Neural progenitor cell (in vitro differentiated cells): ENCODE results near the gene PAQR6. TPM values are rescaled to one million over a fixed set of nuclear protein-coding genes. Genes with fewer than 3 reads are reported as not detected.

ENCODE experiments used
- DNase-seq: peaks from one replicate; pipeline ENCODE4 v3.0.0-alpha.2; 2016; ENCODE audit warnings: low spot score
- H2AFZ ChIP-seq: fragments of 200-600 bp; sonication (generic); replicated peaks from 2 replicates; pipeline ENCODE4 v1.6.1; 2016; ENCODE audit warnings: antibody characterized with exemption
- H3F3A ChIP-seq: fragments of 200-600 bp; sonication (generic); 2 replicates; pipeline ENCODE4 v1.6.1; 2016; ENCODE audit warnings: antibody characterized with exemption, low read depth
- H3K27ac ChIP-seq: fragments of 200-600 bp; sonication (generic); 2 replicates; pipeline ENCODE4 v1.5.1; 2016; ENCODE audit warnings: mild to moderate bottlenecking
- H3K27me3 ChIP-seq: fragments of 200-600 bp; sonication (generic); 2 replicates; pipeline ENCODE4 v1.6.1; 2016; ENCODE audit warnings: mild to moderate bottlenecking, moderate library complexity
- H3K36me3 ChIP-seq: fragments of 200-600 bp; sonication (generic); 2 replicates; pipeline ENCODE4 v1.5.1; 2016
- H3K4me1 ChIP-seq: fragments of 200-600 bp; sonication (generic); 2 replicates; pipeline ENCODE4 v1.6.1; 2016; ENCODE audit warnings: mixed run types
- H3K4me2 ChIP-seq: fragments of 200-600 bp; sonication (generic); 2 replicates; pipeline ENCODE4 v1.6.1; 2016
- H3K4me3 ChIP-seq: fragments of 200-600 bp; sonication (generic); 2 replicates; pipeline ENCODE4 v1.5.1; 2016
- H3K79me2 ChIP-seq: fragments of 200-600 bp; sonication (generic); 2 replicates; pipeline ENCODE4 v1.6.1; 2016; ENCODE audit warnings: low read depth
- H3K9ac ChIP-seq: fragments of 200-600 bp; sonication (generic); 2 replicates; pipeline ENCODE4 v1.6.1; 2016
- H3K9me3 ChIP-seq: fragments of 200-600 bp; sonication (generic); 2 replicates; pipeline ENCODE4 v1.5.1; 2016; ENCODE audit warnings: low read depth
- H4K20me1 ChIP-seq: fragments of 200-600 bp; sonication (generic); 2 replicates; pipeline ENCODE4 v1.6.1; 2016; ENCODE audit warnings: low read depth
- H3K27ac Mint-ChIP-seq: 3 replicates; pipeline ENCODE4 v1.8.0; 2021; ENCODE audit warnings: mixed read lengths
- H3K27me3 Mint-ChIP-seq: 2 replicates; pipeline ENCODE4 v1.8.0; 2022; ENCODE audit warnings: low read depth, mild to moderate bottlenecking, inconsistent platforms, moderate library complexity, mixed read lengths; ENCODE audit not compliant: insufficient read depth
- H3K36me3 Mint-ChIP-seq: 3 replicates; pipeline ENCODE4 v1.8.0; 2021; ENCODE audit warnings: mixed read lengths
- H3K4me1 Mint-ChIP-seq: 3 replicates; pipeline ENCODE4 v1.8.0; 2021; ENCODE audit warnings: mixed read lengths
- H3K4me3 Mint-ChIP-seq: 3 replicates; pipeline ENCODE4 v1.8.0; 2021; ENCODE audit warnings: mild to moderate bottlenecking, moderate library complexity, mixed read lengths
- H3K9me3 Mint-ChIP-seq: 3 replicates; pipeline ENCODE4 v1.8.0; 2020; ENCODE audit warnings: mixed read lengths
- EZH2 ChIP-seq: fragments of 200-600 bp; sonication (generic); IDR thresholded peaks from 2 replicates; pipeline ENCODE4 v1.6.1; 2017; ENCODE audit warnings: antibody characterized with exemption, mild to moderate bottlenecking, moderate library complexity
- EZH2phosphoT487 ChIP-seq: fragments of 200-600 bp; sonication (generic); IDR thresholded peaks from 2 replicates; pipeline ENCODE4 v1.6.1; 2017; ENCODE audit warnings: antibody characterized with exemption
- total RNA-seq: library from RNA; depleted of rRNA; stranded (reverse); fragments of >200 nt; gene quantifications from 2 replicates; pipeline ENCODE4 v1.2.3, GENCODE V29; 2015; ENCODE audit warnings: low replicate concordance
- TF ChIP-seq, protein P1 (sequence below): fragments of 200-600 bp; sonication (generic); IDR thresholded peaks from 2 replicates; pipeline ENCODE4 v1.5.1; 2017; ENCODE audit warnings: antibody characterized with exemption, mild to moderate bottlenecking

PAQR6 gene
- total RNA-seq, 1 donor from 2014 or later, result 5.0 TPM

DNA sequence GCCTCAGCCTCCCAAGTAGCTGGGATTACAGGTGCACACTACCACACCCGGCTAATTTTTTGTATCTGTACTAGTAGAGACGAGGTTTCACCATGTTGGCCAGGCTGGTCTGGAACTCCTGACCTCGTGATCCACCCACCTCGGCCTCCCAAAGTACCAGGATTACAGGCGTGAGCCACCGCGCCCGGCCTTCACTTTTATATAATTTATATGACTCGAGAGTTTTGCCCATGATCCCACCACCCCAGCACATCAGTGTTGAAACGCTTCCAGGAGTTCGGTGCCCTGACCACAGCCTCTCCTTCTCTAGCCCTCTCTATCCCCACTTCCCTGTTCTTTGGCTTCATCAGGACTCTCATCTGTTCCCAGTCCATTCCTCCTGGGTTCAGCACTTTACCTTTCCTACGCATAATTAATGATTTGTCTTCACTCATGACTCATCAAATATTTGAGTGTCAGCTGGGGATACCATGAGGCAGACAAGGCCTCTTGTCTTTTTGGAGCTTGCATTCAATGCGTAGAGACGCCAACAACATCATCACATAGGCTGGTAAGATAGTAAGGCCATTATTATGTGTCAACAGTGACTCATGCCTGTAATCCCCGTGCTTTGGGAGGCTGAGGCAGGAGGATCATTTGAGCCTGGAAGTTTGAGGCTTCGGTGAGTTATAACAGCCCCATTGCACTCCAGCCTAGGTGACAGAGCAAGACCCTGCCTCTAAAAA is 33.7 kb downstream of the PAQR6 start:
- Mint-ChIP-seq H3K36me3 (peaks cover 6% of the 10 kb centered on the region), H3K27me3 (peaks cover 2% of the 10 kb centered on the region), H3K9me3 (no peaks in the 10 kb centered on the region), H3K4me1 (peaks cover 12% of the 10 kb centered on the region), H3K4me3 (peak overlapping the region; percentile 94), H3K27ac (no peak overlapping the region)
- no peaks in the 10 kb centered on the region for H3K36me3 ChIP-seq
- peak overlapping the region; percentile 82 for H3K4me3 ChIP-seq
- H3K9me3 ChIP-seq, result no peaks in the 10 kb centered on the region
- H3K9ac ChIP-seq, result peak overlapping the region; percentile 92
- no peak overlapping the region for H2AFZ ChIP-seq
- H3K27me3 ChIP-seq, result no peaks in the 10 kb centered on the region
- peaks cover 10% of the 10 kb centered on the region for H3K4me1 ChIP-seq
- TF ChIP-seq, protein P1, sequence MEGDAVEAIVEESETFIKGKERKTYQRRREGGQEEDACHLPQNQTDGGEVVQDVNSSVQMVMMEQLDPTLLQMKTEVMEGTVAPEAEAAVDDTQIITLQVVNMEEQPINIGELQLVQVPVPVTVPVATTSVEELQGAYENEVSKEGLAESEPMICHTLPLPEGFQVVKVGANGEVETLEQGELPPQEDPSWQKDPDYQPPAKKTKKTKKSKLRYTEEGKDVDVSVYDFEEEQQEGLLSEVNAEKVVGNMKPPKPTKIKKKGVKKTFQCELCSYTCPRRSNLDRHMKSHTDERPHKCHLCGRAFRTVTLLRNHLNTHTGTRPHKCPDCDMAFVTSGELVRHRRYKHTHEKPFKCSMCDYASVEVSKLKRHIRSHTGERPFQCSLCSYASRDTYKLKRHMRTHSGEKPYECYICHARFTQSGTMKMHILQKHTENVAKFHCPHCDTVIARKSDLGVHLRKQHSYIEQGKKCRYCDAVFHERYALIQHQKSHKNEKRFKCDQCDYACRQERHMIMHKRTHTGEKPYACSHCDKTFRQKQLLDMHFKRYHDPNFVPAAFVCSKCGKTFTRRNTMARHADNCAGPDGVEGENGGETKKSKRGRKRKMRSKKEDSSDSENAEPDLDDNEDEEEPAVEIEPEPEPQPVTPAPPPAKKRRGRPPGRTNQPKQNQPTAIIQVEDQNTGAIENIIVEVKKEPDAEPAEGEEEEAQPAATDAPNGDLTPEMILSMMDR, result no peak
- no peak for TF ChIP-seq EZH2
- no peak for TF ChIP-seq EZH2phosphoT487
- no peak for DNase-seq
- H4K20me1 ChIP-seq, result peaks cover 9% of the 10 kb centered on the region
- H3K79me2 ChIP-seq, result peaks cover 51% of the 10 kb centered on the region
- peak overlapping the region; percentile 93 for H3K4me2 ChIP-seq
- peaks cover 6% of the 10 kb centered on the region for H3F3A ChIP-seq
- no peak overlapping the region for H3K27ac ChIP-seq

DNA sequence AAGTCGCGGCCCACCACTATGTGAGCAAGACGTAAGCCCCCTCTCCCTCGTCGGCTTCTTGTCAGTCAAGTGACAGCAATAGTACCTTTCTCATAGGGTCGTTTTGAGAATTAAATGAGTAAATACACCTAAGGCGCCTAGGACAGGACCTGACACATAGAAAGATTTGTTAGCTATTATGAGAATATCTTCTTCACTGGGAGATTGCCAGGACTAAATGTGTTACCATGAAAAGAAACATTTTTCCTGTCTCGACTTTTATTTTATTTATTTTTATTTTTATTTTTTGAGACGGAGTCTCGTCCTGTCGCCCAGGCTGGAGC is 34.3 kb downstream of the PAQR6 start:
- peak overlapping the region; percentile 97 for H3K27ac ChIP-seq
- H3K27ac Mint-ChIP-seq, result peak overlapping the region; percentile 98
- no peaks in the 10 kb centered on the region for H3K36me3 ChIP-seq
- no peaks in the 10 kb centered on the region for H3K27me3 ChIP-seq
- no peaks in the 10 kb centered on the region for H3K9me3 ChIP-seq
- H3K4me1 ChIP-seq, result peaks cover 10% of the 10 kb centered on the region
- peak overlapping the region; percentile 92 for H3K9ac ChIP-seq
- H3K4me1 Mint-ChIP-seq, result peaks cover 12% of the 10 kb centered on the region
- peak overlapping the region; percentile 93 for H3K4me2 ChIP-seq
- peak overlapping the region; percentile 94 for H3K4me3 Mint-ChIP-seq
- TF ChIP-seq EZH2phosphoT487 (no peak), EZH2 (no peak)
- TF ChIP-seq, protein P1, result no peak
- H3F3A ChIP-seq, result peaks cover 6% of the 10 kb centered on the region
- no peak for DNase-seq
- peaks cover 2% of the 10 kb centered on the region for H3K27me3 Mint-ChIP-seq
- H3K79me2 ChIP-seq, result peaks cover 46% of the 10 kb centered on the region
- H4K20me1 ChIP-seq, result peaks cover 9% of the 10 kb centered on the region
- no peaks in the 10 kb centered on the region for H3K9me3 Mint-ChIP-seq
- peak overlapping the region; percentile 98 for H2AFZ ChIP-seq
- peak overlapping the region; percentile 82 for H3K4me3 ChIP-seq
- H3K36me3 Mint-ChIP-seq, result peaks cover 6% of the 10 kb centered on the region

DNA sequence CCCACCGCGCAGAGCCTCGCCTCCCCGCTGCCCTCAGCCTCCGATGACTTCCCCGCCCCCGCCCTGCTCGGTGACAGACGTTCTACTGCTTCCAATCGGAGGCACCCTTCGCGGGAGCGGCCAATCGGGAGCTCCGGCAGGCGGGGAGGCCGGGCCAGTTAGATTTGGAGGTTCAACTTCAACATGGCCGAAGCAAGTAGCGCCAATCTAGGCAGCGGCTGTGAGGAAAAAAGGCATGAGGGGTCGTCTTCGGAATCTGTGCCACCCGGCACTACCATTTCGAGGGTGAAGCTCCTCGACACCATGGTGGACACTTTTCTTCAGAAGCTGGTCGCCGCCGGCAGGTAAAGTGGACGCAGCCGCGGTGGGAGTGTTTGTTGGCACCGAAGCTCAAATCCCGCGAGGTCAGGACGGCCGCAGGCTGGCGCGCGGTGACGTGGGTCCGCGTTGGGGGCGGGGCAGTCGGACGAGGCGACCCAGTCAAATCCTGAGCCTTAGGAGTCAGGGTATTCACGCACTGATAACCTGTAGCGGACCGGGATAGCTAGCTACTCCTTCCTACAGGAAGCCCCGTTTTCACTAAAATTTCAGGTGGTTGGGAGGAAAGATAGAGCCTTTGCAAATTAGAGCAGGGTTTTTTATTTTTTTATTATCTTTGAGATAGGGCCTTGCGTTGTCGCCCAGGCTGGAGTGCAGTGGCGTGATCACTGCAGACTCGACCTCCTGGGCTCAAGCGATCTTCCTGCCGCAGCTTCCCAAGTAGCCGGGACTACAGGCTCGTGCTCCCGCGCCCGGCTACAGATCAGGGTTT is 34.8 kb downstream of the PAQR6 start, which contains the start of gene PMF1:
TSS of gene PMF1 (plus strand) at position 175 of the 811 bp plus-strand sequence. CDS start at position 184, 9 bp downstream.
- Histone ChIP-seq H3K9me3 (no peaks in the 10 kb centered on the region), H3K4me1 (peaks cover 10% of the 10 kb centered on the region), H3K79me2 (peaks cover 40% of the 10 kb centered on the region), H3K27me3 (no peaks in the 10 kb centered on the region), H2AFZ (peak within 1 kb of the TSS; percentile 98), H3F3A (peaks cover 6% of the 10 kb centered on the region), H3K27ac (peak within 1 kb of the TSS; percentile 97), H3K4me2 (peak within 1 kb of the TSS; percentile 93), H4K20me1 (peaks cover 9% of the 10 kb centered on the region), H3K36me3 (no peaks in the 10 kb centered on the region), H3K9ac (peak within 1 kb of the TSS; percentile 92), H3K4me3 (peak within 1 kb of the TSS; percentile 82)
- peaks cover 2% of the 10 kb centered on the region for H3K27me3 Mint-ChIP-seq
- peak within 1 kb of the TSS; percentile 98 for H3K27ac Mint-ChIP-seq
- peak; percentile 97 for DNase-seq
- TF ChIP-seq, protein P1, result no peak
- TF ChIP-seq EZH2phosphoT487 (no peak), EZH2 (no peak)
- H3K36me3 Mint-ChIP-seq, result peaks cover 7% of the 10 kb centered on the region
- H3K4me3 Mint-ChIP-seq, result peak within 1 kb of the TSS; percentile 94
- H3K9me3 Mint-ChIP-seq, result no peaks in the 10 kb centered on the region
- H3K4me1 Mint-ChIP-seq, result peaks cover 12% of the 10 kb centered on the region
